ENCODE data around the gene BTC. TPM values are rescaled to one million over a fixed set of nuclear protein-coding genes. Genes with fewer than 3 reads are reported as not detected.
A peak's percentile ranks its signal among the peaks of the same experiment; 100 is the strongest.

Gene BTC
- polyA plus RNA-seq, 1 experiment: not detected

DNA sequence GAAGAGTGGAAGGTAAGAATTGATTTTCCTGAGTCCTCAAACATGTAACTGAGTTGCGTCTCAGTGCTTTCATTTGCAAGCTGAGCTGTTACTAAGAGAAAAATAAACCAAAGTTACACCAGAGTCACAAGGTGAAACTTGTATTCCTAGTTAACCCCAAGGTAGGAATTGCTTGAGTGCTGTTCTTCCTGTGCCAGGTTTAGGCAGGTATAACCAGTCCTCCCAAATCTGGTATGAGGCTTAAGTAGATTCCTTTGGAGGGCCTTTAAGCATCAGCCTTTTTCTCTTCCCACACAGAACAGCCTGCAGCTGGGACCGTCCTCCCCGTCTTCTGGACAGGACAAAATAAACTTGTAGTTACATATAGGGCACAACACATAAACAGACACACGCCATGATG lies 2.3 kb upstream of the BTC start:
- DNase-seq (ENCODE audit: low read depth, low spot score): no peak
- no peak overlapping the region for H3K4me3 ChIP-seq (ENCODE audit: low read depth, low read length)
- ChIA-PET CTCF (no interaction called here), POLR2A (no interaction called here)
- no peak overlapping the region for H3K27ac ChIP-seq (ENCODE audit: low read depth, low read length)
- H3K9me3 ChIP-seq (ENCODE audit: control insufficient read depth, insufficient read depth, low read length): no peaks in the 10 kb centered on the region; the same call in 1 of the 2 replicates
- H3K27me3 ChIP-seq (ENCODE audit: control insufficient read depth, insufficient read depth, low read length): peaks cover 32% of the 10 kb centered on the region
- TF ChIP-seq, protein P1, sequence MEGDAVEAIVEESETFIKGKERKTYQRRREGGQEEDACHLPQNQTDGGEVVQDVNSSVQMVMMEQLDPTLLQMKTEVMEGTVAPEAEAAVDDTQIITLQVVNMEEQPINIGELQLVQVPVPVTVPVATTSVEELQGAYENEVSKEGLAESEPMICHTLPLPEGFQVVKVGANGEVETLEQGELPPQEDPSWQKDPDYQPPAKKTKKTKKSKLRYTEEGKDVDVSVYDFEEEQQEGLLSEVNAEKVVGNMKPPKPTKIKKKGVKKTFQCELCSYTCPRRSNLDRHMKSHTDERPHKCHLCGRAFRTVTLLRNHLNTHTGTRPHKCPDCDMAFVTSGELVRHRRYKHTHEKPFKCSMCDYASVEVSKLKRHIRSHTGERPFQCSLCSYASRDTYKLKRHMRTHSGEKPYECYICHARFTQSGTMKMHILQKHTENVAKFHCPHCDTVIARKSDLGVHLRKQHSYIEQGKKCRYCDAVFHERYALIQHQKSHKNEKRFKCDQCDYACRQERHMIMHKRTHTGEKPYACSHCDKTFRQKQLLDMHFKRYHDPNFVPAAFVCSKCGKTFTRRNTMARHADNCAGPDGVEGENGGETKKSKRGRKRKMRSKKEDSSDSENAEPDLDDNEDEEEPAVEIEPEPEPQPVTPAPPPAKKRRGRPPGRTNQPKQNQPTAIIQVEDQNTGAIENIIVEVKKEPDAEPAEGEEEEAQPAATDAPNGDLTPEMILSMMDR (IDR thresholded peaks at IDR 0.05; ENCODE audit: low read depth, low read length): no peak

DNA sequence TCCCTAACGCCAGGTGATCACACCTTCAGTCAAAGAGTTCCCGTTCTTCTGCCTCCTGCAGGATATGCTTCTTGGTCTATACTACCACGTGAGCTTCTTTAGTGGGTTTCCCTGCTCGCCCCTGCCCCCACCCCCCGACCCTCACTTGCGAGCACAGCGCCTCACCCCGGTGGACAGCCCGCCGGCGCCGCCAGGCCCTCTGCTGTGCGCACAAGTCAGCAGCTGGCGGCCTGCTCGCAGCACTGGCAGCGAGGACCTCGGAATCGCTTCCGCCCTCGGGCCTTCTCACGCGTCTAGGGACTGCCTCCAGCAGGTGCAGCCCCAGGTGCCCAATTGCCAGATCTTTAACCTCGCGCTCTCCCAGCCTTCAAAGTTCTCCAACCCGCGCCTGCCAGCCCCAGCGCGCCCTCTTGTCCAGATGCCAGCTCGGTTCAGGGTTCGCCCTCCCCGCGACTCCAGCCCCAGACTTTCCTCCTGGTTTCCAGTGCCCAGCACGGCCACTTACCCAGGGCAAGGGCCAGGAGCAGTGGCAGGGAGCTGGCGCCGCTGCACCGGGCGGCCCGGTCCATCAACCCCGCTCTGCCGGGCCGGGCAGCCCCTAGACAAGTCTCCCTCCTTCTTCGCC lies 454 bp downstream of the BTC start:
- no peak overlapping the region for H3K27ac ChIP-seq (ENCODE audit: low read depth, low read length)
- H3K27me3 ChIP-seq (ENCODE audit: control insufficient read depth, insufficient read depth, low read length): peaks cover 36% of the 10 kb centered on the region
- H3K9me3 ChIP-seq (ENCODE audit: control insufficient read depth, insufficient read depth, low read length): no peaks in the 10 kb centered on the region; the same call in 1 of the 2 replicates
- no peak for DNase-seq (ENCODE audit: low read depth, low spot score)
- peak overlapping the region; percentile 54 for H3K4me3 ChIP-seq (ENCODE audit: low read depth, low read length)
- ChIA-PET POLR2A (no interaction called here), CTCF (interaction anchor here (0.7 to 1.3 kb wide), 2 partner anchors 97 to 473 kb away, joined by 3 to 7 read pairs; no protein-coding TSS in a partner anchor)
- TF ChIP-seq, protein P1 (IDR thresholded peaks at IDR 0.05; ENCODE audit: low read depth, low read length): no peak

DNA sequence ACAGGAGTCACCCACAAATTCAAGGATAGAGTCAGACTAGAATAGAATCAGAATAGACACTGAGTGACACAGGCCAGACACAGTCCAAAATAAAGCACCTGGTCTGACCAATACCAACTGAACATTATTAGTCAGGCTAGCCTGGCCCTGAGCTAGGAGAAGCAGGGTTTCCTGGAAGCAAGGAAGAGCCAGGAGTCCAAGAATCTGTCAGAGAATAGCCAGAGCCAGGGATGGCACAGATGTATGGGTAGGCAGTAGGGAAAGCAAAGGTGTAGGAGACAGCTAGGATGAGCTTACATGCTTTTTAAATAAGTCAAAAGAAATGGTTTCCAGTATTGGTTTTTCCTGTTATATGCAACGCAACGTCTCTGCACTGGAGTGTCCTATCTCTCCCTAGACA lies 3.7 kb downstream of the BTC start:
- CTCF ChIA-PET: no interaction called here
- TF ChIP-seq, protein P1 (IDR thresholded peaks at IDR 0.05; ENCODE audit: low read depth, low read length): no peak
- no peaks in the 10 kb centered on the region; the same call in 1 of the 2 replicates for H3K9me3 ChIP-seq (ENCODE audit: control insufficient read depth, insufficient read depth, low read length)
- POLR2A ChIA-PET: no interaction called here
- H3K27me3 ChIP-seq (ENCODE audit: control insufficient read depth, insufficient read depth, low read length): peaks cover 33% of the 10 kb centered on the region
- no peak overlapping the region for H3K27ac ChIP-seq (ENCODE audit: low read depth, low read length)
- H3K4me3 ChIP-seq (ENCODE audit: low read depth, low read length): no peak overlapping the region
- no peak for DNase-seq (ENCODE audit: low read depth, low spot score)

DNA sequence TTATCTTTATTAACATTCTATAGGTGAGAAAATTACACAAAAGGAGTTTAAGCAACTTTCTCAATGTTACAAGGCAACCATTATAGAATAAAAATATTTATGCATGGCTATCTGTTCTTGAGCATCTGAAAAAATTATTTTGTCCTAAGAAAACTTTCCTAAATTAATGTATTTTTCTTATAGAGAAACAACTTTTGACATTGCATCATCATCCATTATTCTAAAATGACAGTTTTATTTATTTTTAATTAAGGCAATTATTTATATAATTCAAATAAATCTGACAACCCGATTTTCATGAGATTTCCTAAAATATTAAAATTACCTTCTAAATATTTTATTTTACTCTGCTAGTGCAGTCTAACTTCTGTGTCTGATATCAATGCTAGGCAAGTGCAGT lies 4.8 kb downstream of the BTC start:
- CTCF ChIA-PET: interaction anchor here (0.7 kb wide), 1 partner anchor 84 kb away, joined by 3 read pairs; no protein-coding TSS in a partner anchor

DNA sequence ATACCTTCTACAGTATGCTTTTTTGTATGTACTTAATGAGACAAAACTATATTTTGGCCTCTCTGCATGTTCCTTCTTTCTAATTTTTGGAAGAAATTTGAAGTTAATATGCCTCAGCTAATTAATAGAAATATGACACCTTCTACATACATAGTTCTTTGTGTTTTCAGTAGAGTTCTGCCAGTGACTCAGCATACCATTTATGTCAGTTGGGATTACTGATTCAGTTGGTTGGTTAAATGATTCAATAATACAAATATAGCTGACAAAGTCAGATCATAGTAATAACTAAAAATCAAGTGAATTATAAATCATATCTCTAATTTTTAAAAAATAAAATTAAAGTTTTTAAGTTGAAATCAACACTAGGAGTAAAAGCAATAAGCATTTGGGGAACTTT lies 16.8 kb downstream of the BTC start:
- TF ChIP-seq, protein P1 (IDR thresholded peaks at IDR 0.05; ENCODE audit: low read depth, low read length): no peak

More for the DNA sequence above, 4.8 kb downstream of the BTC start:
- TF ChIP-seq, protein P1 (IDR thresholded peaks at IDR 0.05; ENCODE audit: low read depth, low read length): no peak
- no peak for DNase-seq (ENCODE audit: low read depth, low spot score)
- Histone ChIP-seq H3K4me3 (ENCODE audit: low read depth, low read length) (no peak overlapping the region), H3K27me3 (ENCODE audit: control insufficient read depth, insufficient read depth, low read length) (peaks cover 28% of the 10 kb centered on the region), H3K9me3 (ENCODE audit: control insufficient read depth, insufficient read depth, low read length) (no peaks in the 10 kb centered on the region; the same call in 1 of the 2 replicates), H3K27ac (ENCODE audit: low read depth, low read length) (no peak overlapping the region)
- POLR2A ChIA-PET: no interaction called here

More for the DNA sequence above, 16.8 kb downstream of the BTC start:
- H3K9me3 ChIP-seq (ENCODE audit: control insufficient read depth, insufficient read depth, low read length): no peaks in the 10 kb centered on the region
- DNase-seq (ENCODE audit: low read depth, low spot score): no peak
- H3K27me3 ChIP-seq (ENCODE audit: control insufficient read depth, insufficient read depth, low read length): no peaks in the 10 kb centered on the region
- no peak overlapping the region for H3K4me3 ChIP-seq (ENCODE audit: low read depth, low read length)
- POLR2A ChIA-PET: no interaction called here
- H3K27ac ChIP-seq (ENCODE audit: low read depth, low read length): no peak overlapping the region
- CTCF ChIA-PET: no interaction called here

Data from AG04450 (cell line).